GM18517 (cell line): ENCODE measurements around the gene FADS1.

Experiments used
- ATAC-seq: cut with Tn5 transposase; IDR thresholded peaks from one replicate; pipeline ENCODE4 v1.9.1; 2021; ENCODE audit warnings: mild to moderate bottlenecking, moderate library complexity; ENCODE audit not compliant: unreplicated experiment

Gene FADS1

DNA sequence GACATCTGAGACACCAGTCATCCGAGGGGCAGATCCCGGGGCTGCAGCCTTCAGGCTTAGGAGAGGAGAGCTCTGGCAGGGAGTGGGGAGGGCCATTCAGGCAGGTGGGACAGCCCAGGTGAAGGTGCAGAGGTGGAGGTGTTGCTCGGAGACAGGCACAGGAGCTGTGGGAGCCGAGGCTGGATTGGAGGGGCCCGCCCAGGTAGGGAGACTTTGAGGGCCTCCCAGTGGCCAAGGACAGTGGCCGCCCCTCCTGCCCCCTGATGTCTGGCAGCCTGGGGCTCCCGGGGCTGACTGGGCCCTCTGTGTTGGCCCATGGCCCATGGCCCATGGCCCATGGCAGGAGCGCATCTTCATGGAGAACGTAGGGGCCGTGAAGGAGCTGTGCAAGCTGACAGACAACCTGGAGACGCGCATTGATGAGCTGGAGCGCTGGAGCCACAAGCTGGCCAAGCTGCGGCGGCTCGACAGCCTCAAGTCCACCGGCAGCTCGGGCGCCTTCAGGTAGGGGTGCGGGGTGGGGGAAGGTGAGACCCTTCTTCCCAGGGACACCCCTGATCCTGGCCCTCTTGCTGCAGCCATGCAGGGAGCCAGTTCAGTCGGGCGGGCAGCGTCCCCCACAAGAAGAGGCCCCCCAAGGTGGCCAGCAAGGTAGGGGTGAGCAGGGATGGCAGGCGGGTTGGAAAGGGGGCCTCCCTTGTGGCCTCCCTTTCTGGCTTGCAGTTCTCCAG lies 37.7 kb downstream of the FADS1 start:
- ATAC-seq: no peak

DNA sequence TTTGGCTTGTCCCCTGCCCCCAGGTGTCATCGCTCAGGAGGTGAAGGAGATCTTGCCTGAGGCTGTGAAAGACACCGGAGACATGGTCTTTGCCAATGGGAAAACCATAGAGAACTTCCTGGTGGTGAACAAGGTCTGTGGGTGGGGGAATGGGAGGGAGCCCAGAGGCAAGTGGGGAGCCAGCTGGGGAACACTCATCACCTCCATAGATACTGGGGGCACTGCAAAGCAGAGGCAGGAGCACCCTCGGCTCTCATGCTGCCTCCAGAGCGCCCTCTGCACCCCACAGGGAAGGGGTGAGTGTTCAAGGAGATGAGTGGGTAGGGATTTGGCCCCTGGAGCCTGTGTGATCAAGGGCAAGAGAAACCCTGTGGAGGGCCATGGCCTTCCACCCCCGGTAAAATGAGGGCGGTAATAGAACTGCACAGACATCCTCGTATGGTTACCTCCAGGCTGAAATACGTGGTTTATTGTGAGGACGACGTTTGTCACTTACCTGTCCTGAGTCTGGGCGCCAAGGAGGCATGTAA lies 38.4 kb downstream of the FADS1 start:
- no peak for ATAC-seq

DNA sequence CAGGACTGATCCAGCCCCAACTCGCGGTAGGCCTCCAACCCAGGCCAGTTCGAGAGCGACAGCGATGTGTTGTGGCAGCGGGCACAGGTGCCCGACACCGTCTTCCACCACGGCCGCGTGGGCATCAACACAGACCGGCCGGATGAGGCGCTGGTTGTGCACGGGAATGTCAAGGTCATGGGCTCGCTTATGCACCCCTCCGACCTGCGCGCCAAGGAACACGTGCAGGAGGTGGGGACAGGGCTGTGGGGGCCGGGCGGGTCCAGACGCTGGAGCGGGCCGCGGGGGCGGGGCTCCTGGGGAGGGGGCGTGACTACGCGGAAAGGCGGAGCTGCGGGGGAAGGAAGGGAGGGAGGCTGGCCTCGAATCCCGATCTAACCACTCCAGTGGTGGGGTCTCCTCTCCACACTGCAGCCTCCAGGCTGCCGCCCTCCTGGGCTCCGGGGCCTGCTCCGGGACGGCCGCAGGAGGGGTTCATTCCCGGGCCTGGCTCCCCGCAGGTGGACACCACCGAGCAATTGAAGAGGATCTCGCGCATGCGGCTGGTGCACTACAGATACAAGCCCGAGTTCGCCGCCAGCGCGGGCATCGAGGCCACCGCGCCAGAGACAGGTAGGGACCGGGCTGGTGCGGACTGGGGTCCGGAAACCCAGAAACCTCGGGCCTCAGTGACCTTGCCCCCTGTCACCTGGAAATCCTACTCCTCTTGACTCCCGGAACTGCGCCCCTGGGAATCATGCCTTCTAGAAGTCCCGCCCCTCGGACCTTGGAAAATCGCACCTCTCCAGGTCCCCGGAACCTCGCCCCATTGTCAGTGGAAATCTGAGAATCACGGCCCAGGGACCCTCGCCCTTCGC lies 39.3 kb downstream of the FADS1 start:
- ATAC-seq: no peak

DNA sequence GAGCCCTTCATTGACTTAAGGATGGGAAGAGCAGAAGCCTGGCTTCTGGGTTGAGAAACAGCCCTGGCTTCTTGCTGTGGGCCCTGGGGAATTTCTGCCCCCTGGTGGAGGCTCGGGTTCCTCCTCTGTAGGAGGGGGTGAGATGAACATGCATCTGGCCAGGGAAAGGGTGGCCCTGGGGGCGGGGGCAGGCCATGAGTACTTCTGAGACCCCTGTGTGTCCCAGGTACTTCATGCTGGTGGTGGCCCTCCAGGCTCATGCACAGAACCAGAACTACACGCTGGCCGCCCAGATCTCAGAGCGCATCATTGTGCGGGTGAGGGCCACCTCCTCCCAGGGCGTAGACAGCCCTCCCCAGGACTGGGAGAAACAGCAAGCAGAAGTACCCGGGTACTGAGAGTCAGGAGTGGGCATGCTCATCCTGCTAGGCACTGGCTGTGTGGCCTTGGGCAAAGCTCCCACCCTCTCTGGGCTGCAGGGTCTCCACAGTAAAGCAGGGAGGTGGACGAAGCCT lies 40.2 kb downstream of the FADS1 start:
- no peak for ATAC-seq

DNA sequence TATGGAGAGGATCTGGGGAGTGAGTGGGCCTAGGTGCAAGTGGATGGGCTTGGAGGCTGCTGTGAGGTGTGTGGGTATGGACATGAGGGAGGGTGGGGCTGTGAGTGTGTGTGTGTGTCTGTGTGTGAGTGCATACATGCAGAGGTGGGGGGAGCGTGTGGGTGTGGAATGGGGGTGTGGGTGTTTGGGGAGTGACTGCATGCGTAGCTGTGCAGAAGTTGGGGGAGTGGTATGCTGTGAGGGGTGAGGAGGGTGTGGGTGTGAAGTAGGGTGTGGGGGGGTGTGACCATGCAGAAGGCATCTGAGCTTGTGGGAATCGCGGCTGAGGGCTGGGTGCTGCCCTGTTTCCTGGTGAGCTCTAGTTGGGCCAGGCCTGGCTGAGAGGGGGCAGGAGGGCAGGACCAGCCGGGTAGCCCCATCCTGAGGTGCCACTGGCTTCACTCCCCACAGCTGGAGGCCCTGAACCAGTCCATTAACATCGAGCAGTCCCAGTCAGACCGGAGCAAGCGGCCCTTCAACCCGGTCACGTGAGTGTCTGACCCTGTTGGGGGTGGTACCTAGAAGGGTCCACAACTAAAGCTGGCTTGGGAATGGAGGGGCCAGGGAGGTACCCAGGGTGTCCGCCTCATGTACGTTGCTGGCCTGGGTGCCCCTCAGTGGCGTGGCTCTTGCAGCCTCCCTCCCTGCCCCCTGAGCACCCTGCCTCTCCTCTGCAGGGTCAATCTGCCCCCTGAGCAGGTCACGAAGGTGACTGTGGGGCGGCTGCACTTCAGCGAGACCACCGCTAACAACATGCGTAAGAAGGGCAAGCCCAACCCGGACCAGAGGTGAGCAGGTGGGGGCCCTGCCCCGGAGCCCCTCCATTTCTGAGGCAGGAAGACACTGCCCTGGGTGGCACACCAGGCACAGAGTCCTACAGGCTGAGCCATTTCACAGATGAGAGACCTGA lies 40.9 kb downstream of the FADS1 start:
- no peak for ATAC-seq

DNA sequence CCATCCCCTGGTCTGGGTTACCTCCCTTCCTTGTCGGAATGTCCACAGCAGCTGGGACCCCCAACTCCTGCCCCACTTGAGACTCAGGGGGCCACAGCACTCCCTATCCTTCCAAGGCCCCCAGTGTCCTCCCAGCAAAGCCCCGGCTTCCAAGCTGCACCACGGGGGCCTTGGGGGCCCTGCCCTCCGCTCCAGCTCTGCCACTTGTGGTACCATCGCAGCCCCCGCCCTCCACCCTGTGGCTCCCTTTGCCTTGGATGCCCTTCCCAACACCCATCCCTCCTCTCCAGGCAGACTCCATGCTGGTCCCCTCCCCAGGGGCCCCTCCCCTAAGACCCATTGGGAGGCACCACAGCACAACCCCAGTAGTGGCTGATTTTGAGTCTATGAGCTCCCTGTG lies 41.7 kb downstream of the FADS1 start:
- no peak for ATAC-seq

DNA sequence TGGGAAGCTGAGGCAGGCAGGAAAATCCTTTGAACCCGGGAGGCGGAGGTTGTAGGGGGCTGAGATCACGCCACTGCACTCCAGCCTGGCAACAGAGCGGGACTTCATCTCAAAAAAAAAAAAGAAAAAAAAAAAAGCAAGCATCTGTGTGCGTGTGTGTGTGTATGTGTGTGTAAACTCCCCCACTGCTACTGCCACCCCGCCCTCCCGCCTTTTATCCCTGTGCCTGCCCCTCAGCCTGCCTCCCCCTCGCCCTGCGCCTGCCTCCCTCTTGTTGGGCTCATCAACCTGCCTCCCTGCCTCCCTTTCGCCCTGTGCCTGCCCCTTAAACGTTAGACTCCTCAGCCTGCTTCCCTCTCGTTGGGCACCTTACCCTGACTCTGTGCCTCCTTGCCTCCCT lies 42.4 kb downstream of the FADS1 start:
- no peak for ATAC-seq

DNA sequence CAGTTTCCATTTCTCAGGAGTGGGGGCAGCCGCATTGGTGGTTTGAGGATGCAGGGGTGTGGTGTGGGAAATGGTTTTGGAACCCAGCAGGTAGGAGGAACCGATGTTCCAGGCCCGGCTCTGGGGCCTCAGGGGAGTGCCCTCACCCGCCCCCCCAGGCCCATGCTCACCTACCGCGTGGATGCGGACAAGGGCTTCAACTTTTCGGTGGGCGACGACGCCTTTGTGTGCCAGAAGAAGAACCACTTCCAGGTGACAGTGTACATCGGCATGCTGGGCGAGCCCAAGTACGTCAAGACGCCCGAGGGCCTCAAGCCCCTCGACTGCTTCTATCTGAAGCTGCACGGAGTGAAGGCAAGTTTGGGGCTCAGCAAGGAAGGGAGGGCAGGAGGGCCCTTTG lies 43.0 kb downstream of the FADS1 start:
- ATAC-seq: no peak

DNA sequence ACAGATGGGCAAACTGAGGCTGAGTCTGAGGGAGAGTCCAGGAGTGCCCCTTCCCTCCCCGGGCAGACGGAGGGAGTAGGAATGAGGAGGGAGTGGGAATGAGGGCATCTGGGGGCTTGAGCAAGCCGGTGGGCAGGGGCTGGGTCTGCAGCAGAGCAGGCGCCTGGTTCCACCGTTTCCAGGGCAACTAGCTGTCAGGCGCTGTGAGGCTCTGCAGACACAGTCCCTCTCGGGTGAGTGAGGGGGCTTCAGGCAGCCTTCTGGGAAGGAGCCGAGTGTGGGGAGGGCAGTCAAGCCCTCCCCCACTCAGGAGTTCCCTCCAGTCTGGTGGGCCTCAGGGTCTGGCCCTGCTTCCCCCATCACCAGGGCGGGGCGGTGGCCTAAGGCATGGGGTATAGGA lies 43.4 kb downstream of the FADS1 start:
- no peak for ATAC-seq

DNA sequence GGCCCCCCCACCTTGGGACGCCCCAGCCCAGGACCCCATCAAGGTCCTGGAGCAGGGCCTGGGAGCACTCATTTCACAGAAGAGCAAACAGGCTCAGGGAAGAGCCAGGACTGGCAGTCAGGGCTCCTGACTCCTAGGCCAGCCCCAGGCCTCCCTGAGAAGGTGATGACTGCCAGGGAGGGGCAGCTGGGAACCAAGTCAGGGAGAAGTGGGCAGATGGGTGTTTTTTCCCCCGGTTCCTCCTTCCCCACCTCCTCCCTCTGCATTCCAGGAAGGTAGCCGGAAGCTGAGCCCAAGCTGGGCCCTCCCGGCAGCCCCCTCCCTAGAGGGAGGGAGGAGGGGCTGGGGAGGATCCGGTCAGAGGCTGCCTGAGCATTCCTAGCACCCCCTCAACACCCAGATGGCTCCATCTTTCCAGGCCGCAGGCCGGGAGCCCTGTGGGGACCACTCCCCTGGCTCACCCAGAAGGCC lies 44.8 kb downstream of the FADS1 start:
- ATAC-seq: no peak

DNA sequence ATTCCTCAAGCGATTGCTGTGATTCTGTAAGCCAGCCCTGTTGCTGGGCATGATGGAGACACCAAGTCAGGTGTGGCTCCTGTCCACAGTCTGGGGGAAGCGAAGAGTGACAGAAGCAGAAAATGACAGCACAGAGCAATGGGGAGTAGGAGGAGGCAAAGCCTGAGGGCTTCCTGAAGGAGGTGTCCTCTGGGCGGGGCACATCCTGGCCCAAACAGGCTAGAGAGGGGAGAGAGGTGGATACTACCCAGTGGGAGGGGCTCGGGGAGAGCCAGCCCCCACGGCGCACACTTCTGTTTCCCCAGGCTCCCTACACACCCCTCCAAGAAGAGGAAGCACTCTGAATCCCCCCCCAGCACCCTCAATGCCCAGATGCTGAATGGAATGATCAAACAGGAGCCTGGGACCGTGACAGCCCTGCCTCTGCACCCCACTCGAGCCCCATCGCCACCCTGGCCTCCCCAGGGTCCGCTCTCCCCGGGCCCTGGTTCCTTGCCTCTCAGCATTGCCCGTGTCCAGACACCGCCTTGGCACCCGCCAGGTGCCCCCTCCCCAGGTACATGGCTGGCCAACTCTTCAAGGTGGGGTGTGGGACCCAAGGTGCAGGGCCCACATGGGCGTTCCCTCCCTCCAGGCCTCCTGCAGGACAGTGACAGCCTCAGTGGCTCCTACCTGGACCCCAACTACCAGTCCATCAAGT lies 45.5 kb downstream of the FADS1 start:
- ATAC-seq: no peak

DNA sequence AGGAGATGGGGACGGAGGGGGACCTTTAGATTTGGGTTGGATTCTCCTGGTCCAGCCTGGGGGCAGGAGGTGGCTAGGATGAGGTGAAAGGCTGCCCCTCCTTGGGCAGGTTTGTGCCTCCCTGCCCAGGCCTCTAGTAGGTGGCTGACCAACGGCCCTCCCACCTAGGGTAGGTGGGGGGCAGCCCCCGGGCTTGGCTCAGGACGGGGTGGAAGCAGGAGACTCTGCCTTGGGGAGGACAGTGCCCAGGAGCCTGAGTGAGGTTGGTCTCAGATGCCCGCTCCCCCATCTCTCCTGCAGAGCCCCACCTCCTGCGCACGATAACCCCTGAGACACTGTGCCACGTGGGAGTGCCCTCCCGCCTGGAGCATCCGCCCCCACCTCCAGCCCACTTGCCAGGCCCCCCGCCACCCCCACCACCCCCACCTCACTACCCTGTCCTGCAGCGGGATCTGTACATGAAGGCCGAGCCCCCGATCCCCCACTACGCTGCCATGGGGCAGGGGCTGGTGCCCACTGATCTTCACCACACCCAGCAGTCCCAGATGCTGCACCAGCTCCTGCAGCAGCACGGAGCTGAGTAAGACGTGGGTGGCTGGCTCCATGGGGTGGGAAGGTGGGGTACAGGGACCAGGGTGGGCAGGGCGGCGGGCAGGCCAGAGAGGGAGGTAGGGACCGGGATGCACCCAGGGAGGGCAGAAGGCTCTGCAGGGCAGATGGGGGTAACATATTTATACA lies 46.7 kb downstream of the FADS1 start:
- ATAC-seq: no peak

DNA sequence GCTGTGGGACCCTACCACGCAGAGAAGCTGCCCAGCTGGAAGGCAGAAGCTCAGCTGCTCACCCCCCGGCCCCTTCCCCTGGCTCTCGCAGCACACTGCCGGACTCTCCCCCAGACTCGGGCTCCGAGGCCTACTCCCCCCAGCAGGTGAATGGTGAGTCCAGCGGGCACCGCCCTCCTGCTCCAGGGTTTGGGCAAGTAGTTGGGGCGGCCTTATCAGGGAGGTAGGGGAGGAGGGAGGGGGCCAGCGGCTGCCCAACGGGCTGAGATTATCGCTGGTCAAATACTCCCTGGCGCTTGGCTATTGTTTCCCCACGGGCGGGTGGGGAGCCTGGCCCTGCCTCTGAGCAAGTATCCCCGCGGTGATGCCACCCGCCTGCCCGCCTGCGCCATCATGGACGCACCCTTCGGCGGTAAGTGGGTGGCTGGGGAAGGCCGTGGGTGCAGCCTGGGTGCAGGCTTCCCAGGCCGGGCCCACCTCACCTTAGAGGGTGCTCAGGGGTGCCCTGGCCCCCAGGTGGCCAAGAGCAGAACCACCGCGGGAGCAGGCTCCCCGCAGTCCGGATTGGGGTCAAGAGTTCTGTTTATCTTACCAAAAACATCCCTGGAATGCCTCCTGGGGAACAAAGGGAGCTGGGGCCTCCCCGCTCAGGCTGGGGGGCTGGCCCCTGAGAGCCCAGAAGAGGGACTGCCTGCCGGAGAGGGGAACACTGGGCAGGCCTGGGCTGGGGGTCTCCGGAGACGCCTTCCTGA lies 47.5 kb downstream of the FADS1 start:
- ATAC-seq: no peak

DNA sequence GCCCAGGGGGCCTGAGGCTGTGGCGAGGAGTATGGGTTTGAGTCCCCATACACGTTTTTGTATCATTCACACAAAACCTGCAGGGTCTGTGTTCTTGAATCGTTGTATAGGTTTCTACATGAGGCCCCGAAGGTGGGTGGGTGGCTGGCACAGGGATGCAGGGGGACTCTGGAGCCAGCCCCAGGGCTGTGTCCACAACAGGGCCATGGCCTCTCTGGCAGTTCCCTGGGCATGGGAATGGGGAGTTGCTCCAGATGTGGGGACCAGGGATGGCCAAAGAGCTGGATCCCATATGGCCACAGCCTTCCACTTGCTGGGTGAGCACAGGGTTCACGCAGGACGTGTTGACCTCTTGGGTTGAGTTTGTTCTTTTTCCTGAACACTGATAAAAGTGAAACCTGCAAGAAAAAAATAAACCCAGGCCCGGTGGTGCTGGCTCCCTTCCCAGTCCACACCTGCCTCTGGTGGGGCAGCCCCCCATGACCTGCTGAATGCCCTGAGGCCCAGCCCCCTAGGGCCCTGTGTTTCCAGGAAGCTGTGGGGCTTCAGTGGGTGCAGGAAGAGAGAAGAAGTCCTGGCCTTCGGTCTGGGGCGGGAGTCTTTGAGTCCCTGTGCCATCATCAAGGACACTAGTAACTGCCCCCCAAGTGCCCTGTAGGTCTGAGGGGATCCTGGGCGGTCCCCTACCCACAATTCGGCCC lies 48.3 kb downstream of the FADS1 start:
- ATAC-seq: no peak

DNA sequence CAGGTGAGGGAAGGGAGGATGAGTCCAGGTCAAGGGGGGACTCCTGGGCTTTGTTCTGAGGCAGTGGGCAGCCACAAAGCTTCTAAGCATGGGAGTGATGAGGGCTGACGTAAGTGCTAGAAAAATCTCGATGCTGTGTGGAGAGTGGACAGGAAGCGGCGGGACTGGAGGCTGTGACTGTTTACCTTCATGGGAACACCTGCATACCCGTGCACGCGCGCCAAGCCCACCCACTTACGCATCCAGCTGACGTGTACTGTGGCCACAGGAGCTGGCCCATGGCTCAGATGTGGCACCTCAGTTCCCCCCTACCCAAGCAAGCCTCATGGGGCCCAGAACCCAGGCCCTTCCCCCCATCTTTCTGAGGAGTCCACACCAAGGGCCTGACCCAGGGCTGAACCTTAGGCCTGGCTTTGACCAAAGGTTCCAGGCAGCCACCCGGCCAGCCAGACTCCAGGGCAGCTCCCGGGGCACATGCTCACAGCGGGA lies 50.4 kb downstream of the FADS1 start:
- ATAC-seq: no peak

DNA sequence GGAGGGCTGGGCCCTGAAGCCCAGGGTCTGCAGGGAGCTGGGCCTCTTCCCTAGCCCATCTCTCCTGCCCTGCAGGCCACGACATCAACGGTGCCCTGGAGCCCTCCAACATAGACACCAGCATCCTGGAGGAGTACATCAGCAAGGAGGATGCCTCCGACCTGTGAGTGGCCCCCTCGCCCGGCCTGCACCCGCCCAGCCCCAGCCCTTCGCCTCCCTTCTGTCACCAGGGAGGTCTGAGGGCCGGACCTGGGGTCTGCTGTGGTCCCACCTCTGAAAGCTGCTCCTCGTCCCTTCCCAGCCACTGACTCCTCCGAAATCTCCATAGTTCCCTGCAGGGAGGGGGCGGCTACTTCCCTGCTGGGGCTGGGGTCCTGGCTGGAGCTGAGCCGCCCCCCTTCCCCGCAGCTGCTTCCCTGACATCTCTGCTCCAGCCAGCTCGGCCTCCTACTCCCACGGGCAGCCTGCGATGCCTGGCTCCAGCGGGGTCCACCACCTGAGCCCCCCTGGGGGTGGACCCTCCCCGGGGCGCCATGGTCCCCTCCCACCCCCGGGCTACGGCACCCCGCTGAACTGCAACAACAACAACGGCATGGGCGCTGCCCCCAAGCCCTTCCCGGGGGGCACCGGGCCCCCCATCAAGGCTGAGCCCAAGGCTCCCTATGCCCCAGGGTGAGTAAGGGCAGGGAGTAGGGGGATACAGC lies 51.1 kb downstream of the FADS1 start:
- no peak for ATAC-seq

DNA sequence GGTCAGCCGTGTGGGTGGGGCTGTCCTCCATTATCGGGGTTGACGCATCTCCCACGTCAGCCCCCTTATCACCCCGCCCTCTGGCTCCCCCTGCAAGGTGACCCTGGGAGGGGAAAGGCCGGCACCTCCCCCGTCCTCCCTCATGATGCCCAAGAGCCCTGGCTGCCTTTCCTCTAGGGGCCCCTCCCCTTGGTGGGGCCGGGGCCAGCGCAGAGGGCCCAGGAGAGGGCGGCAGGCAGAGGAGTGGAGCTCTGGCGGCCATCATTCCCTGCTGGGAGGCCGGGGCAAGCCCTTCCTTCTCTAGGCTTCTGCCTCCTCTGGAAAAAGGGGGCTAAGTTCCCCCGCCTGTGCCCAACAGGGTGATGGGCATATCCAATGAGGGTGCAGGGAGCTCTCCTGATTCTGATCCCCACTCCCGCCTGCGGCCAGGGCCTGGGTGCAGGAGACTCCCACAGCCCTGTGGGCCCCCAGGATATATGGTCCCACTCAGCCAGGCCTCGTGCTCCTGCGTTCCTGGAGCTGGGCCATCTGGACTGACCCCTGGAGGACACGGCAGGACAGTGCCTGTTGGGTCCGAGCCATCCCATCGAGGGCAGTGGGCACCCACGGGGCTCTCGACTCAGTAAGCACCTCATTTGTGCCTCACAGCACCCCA lies 52.1 kb downstream of the FADS1 start:
- no peak for ATAC-seq
